Measurements from ENCODE around the gene CGN.

Gene CGN

GRCh38 chr1:151540021-151540981 lies 29.1 kb downstream of the CGN start, which contains the start of gene TUFT1:
TUFT1 (plus strand) TSS chr1:151540309; CDS start chr1:151540367, 58 bp downstream.
- H3K4me3 ChIP-seq (ENCODE audit: low read depth, low read length) = peak within 1 kb of the TSS; percentile 89
- TF ChIP-seq, protein P1, sequence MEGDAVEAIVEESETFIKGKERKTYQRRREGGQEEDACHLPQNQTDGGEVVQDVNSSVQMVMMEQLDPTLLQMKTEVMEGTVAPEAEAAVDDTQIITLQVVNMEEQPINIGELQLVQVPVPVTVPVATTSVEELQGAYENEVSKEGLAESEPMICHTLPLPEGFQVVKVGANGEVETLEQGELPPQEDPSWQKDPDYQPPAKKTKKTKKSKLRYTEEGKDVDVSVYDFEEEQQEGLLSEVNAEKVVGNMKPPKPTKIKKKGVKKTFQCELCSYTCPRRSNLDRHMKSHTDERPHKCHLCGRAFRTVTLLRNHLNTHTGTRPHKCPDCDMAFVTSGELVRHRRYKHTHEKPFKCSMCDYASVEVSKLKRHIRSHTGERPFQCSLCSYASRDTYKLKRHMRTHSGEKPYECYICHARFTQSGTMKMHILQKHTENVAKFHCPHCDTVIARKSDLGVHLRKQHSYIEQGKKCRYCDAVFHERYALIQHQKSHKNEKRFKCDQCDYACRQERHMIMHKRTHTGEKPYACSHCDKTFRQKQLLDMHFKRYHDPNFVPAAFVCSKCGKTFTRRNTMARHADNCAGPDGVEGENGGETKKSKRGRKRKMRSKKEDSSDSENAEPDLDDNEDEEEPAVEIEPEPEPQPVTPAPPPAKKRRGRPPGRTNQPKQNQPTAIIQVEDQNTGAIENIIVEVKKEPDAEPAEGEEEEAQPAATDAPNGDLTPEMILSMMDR (IDR thresholded peaks at IDR 0.05; ENCODE audit: low read depth, low read length) = no peak

DNA sequence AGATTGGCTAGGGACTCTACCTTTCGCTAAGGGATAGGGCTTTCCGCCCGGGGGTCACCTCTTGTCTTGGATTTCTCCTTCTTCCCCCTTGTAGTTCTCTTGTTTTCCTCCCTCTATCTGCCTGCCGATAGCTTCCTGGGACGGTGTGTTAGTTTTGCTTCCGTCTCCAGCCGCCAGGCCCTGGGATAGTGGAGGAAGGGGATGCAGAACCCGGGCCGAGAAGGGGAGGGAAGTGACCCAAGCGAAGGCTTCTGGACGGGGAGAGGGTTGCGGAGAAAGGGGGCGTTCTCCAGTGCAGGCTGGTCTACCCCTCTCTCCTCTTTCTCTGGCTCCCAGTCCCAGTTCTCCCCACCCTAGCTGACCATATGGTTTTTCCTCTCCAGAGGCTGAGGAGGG lies 29.8 kb downstream of the CGN start:
- TF ChIP-seq, protein P1 (IDR thresholded peaks at IDR 0.05; ENCODE audit: low read depth, low read length) = no peak
- H3K4me3 ChIP-seq (ENCODE audit: low read depth, low read length) = peak overlapping the region; percentile 89

- H3K4me3 ChIP-seq (ENCODE audit: low read depth, low read length) = peak overlapping the region; percentile 89
Measured at GRCh38 chr1:151541752-151542151, 30.6 kb downstream of the CGN start.

DNA sequence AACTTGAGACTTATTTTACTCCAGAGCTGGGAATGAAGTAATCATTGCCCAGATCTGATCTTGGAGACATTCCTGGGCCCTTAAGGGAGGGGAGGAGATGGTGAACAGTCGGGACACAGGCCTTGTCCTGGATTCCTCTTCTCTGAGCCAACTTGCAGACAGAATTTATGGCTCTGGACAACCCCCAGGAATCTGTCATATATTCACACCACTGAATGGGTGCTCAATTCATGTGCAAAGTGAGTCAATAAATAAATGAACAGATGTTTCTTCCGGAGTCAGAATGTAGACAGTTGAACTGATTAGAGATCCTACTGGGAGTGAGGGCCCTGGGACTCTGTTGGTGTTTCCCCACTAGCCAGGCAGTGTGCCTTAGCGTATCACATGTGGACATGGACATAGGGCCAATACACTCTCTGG lies 31.5 kb downstream of the CGN start:
- TF ChIP-seq, protein P1 (IDR thresholded peaks at IDR 0.05; ENCODE audit: low read depth, low read length) = no peak

More at GRCh38 chr1:151541752-151542151, 30.6 kb downstream of the CGN start:
- TF ChIP-seq, protein P1 (IDR thresholded peaks at IDR 0.05; ENCODE audit: low read depth, low read length) = no peak

DNA sequence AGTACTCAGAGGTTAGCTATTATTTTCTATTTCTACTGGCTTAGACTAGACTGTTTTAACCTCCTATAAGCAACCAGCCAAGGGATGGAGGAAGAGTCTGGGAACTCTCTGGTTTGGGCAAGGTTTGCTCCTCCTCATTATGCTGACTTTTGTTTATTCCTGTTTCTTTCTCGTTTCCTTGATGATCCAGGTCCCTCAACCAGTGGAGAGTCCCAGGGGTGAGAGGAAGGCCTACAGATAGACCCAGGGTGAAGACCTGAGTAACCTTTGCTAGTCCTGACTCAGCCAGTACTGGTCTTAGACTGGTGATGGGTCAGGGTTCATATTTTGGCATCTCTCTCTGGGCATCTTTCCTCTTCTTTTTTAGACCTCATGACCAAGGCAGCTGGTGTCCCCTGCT lies 34.4 kb downstream of the CGN start:
- TF ChIP-seq, protein P1 (IDR thresholded peaks at IDR 0.05; ENCODE audit: low read depth, low read length) = no peak
- H3K4me3 ChIP-seq (ENCODE audit: low read depth, low read length) = no peak overlapping the region

More for the DNA sequence above, 31.5 kb downstream of the CGN start:
- peak overlapping the region; percentile 21 for H3K4me3 ChIP-seq (ENCODE audit: low read depth, low read length)

DNA sequence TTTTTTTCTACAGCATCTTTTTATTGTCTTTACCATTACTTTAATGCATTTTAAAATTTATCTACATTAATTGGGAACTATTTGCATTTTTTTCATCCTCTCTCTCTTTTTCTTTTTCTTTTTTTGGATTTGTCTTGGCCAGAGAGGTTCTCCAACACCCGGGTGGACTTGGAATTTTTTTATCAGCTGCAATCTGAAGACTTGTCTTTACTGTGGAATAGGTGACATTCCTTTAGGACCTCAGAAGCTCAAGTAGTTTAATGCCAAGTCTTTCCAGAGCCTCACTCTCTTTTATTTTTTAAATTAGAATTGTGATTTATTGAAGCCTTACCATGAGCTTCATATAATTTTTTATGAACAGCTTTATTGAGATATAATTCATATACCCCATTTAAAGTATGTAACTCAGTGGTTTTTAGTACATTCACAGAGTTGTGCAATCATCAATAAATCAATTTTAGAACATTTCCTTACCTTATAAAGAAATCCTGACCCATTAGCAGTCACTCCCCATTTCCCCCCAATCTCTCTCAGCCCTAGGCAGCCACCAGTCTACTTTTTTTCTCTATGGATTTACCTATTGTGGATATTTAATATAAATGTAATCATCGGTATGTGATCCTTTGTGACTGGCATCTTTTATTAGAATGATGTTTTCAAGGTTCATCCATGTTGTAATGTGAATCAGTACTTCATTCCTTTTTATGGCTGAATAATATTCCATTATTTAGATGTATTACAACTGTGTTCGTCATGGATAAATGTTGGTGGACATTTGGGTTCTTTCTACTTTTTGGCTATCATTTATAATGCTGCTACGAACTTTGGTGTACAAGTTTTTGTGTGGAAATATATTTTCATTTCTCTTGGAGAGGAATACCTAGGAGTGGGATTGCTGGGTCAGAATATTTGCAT lies 35.1 kb downstream of the CGN start:
- TF ChIP-seq, protein P1 (IDR thresholded peaks at IDR 0.05; ENCODE audit: low read depth, low read length) = no peak
- no peak overlapping the region for H3K4me3 ChIP-seq (ENCODE audit: low read depth, low read length)
